ENCODE data around the gene SLC5A6. TPM values are rescaled to one million over a fixed set of nuclear protein-coding genes. Genes with fewer than 3 reads are reported as not detected.

The SLC5A6 gene
- polyA plus RNA-seq, 1 donor from 2014 or later = 64.3 TPM

DNA sequence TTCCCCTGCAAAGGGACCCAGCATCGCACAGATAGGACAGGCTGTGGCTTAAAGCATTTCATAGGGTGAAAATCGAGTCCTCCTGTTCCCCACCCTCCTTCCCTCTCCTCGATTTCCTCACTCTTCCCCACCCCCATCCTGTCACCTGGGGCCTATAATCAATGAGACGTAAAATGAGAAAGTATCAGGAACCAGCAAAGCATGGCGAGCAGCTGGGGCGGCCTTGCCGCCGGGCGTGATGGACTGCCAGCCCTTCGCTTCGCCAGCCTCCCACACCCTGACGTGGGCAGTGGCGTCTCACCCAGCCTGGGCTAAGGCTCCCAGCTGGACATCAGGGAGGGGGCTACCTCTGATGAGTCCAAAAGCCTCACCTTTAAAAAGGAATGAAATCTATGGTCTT, 39.7 kb upstream of the SLC5A6 start:
- H3K27ac ChIP-seq (ENCODE audit: low read length) = no peak overlapping the region
- no peak overlapping the region for H2AFZ ChIP-seq (ENCODE audit: low read depth, low read length)
- no peak overlapping the region for H3K4me2 ChIP-seq (ENCODE audit: low read length)
- H3K36me3 ChIP-seq (ENCODE audit: insufficient read depth, low read length) = no peaks in the 10 kb centered on the region
- TF ChIP-seq MXI1 (conservative IDR thresholded peaks at IDR 0.05; ENCODE audit: poor library complexity, severe bottlenecking) (no peak), SMC3 (conservative IDR thresholded peaks at IDR 0.05; ENCODE audit: poor library complexity) (no peak), POLR2AphosphoS5 (IDR thresholded peaks at IDR 0.05) (no peak), EP300 (conservative IDR thresholded peaks at IDR 0.05; ENCODE audit: poor library complexity, severe bottlenecking) (no peak), RAD21 (conservative IDR thresholded peaks at IDR 0.05) (no peak), CTCF (IDR thresholded peaks at IDR 0.05; ENCODE audit: poor library complexity, severe bottlenecking) (no peak), EZH2 (IDR thresholded peaks at IDR 0.05; ENCODE audit: borderline replicate concordance, insufficient read depth, low read length, poor library complexity, severe bottlenecking) (no peak), REST (IDR thresholded peaks at IDR 0.05; ENCODE audit: borderline replicate concordance) (no peak), TAF1 (IDR thresholded peaks at IDR 0.05; ENCODE audit: low read depth) (no peak)
- H3K9me2 ChIP-seq (ENCODE audit: insufficient read depth, low read length) = no peaks in the 10 kb centered on the region
- peaks cover 5% of the 10 kb centered on the region for H3K27me3 ChIP-seq (ENCODE audit: insufficient read depth, low read depth, low read length)
- no peaks in the 10 kb centered on the region for H3K79me2 ChIP-seq (replicated peaks; ENCODE audit: insufficient read depth, low read length)
- no peak overlapping the region for H3K9ac ChIP-seq (ENCODE audit: low read length)
- H3K4me3 ChIP-seq (ENCODE audit: low read length) = no peak overlapping the region
- H4K20me1 ChIP-seq (ENCODE audit: insufficient read depth) = no peaks in the 10 kb centered on the region
- no peaks in the 10 kb centered on the region for H3K9me3 ChIP-seq (ENCODE audit: low read length)
- no peaks in the 10 kb centered on the region for H3F3A ChIP-seq (ENCODE audit: insufficient read depth, low read length, poor library complexity, severe bottlenecking)

DNA sequence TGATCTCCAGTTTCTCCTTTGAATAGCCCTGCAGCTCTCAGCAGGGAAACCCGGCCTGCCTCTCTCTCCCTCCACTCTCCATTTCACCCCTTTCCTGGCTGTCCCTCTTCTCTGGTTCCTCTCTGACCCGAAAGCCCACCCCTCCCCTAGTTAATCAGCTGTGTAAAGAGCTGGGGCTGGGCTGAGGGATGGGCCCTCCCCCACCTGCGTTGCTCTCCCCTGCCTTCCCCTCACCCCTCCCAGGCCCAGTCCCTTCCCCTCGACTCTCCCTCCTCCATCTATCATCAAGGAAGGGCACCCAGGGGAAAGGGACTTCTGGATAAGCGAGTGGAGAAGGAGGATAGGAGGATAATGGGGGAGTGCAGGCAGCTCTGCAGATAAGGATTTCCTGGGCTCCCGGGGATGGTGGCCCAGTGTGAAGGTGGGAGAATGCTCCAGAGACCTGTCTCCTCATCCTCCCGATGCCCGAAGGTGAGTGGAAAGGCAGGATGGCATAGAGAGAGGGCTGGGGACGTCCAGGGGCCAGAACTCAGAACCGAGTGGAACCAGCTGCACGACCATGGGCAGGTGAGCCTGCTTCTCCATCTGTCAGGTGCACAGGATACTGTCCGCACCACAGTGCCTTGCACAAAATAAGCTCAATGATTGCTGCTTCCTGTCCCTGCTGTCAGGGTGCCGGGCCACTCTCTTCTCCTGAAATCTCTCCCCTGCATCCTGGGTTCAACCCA, 38.7 kb upstream of the SLC5A6 start:
- no peak overlapping the region for H3K9ac ChIP-seq (ENCODE audit: low read length)
- H3K9me2 ChIP-seq (ENCODE audit: insufficient read depth, low read length) = no peaks in the 10 kb centered on the region
- H3K36me3 ChIP-seq (ENCODE audit: insufficient read depth, low read length) = no peaks in the 10 kb centered on the region
- no peak overlapping the region for H3K4me2 ChIP-seq (ENCODE audit: low read length)
- peaks cover 5% of the 10 kb centered on the region for H3K27me3 ChIP-seq (ENCODE audit: insufficient read depth, low read depth, low read length)
- no peak overlapping the region for H3K4me3 ChIP-seq (ENCODE audit: low read length)
- TF ChIP-seq TAF1 (IDR thresholded peaks at IDR 0.05; ENCODE audit: low read depth) = no peak
- no peak for TF ChIP-seq RAD21 (conservative IDR thresholded peaks at IDR 0.05)
- TF ChIP-seq EP300 (conservative IDR thresholded peaks at IDR 0.05; ENCODE audit: poor library complexity, severe bottlenecking) = no peak
- TF ChIP-seq POLR2AphosphoS5 (IDR thresholded peaks at IDR 0.05) = no peak
- no peak for TF ChIP-seq MXI1 (conservative IDR thresholded peaks at IDR 0.05; ENCODE audit: poor library complexity, severe bottlenecking)
- TF ChIP-seq EZH2 (IDR thresholded peaks at IDR 0.05; ENCODE audit: borderline replicate concordance, insufficient read depth, low read length, poor library complexity, severe bottlenecking) = no peak
- TF ChIP-seq SMC3 (conservative IDR thresholded peaks at IDR 0.05; ENCODE audit: poor library complexity) = no peak
- TF ChIP-seq REST (IDR thresholded peaks at IDR 0.05; ENCODE audit: borderline replicate concordance) = no peak
- no peak for TF ChIP-seq CTCF (IDR thresholded peaks at IDR 0.05; ENCODE audit: poor library complexity, severe bottlenecking)
- H3K79me2 ChIP-seq (replicated peaks; ENCODE audit: insufficient read depth, low read length) = no peaks in the 10 kb centered on the region
- no peaks in the 10 kb centered on the region for H3F3A ChIP-seq (ENCODE audit: insufficient read depth, low read length, poor library complexity, severe bottlenecking)
- H4K20me1 ChIP-seq (ENCODE audit: insufficient read depth) = no peaks in the 10 kb centered on the region
- H3K9me3 ChIP-seq (ENCODE audit: low read length) = no peaks in the 10 kb centered on the region
- no peak overlapping the region for H3K27ac ChIP-seq (ENCODE audit: low read length)
- no peak overlapping the region for H2AFZ ChIP-seq (ENCODE audit: low read depth, low read length)
